ENCODE data around the gene BCL2L14. TPM values are rescaled to one million over a fixed set of nuclear protein-coding genes. Genes with fewer than 3 reads are reported as not detected.

Gene BCL2L14
- total RNA-seq, 1 donor, result not detected

DNA sequence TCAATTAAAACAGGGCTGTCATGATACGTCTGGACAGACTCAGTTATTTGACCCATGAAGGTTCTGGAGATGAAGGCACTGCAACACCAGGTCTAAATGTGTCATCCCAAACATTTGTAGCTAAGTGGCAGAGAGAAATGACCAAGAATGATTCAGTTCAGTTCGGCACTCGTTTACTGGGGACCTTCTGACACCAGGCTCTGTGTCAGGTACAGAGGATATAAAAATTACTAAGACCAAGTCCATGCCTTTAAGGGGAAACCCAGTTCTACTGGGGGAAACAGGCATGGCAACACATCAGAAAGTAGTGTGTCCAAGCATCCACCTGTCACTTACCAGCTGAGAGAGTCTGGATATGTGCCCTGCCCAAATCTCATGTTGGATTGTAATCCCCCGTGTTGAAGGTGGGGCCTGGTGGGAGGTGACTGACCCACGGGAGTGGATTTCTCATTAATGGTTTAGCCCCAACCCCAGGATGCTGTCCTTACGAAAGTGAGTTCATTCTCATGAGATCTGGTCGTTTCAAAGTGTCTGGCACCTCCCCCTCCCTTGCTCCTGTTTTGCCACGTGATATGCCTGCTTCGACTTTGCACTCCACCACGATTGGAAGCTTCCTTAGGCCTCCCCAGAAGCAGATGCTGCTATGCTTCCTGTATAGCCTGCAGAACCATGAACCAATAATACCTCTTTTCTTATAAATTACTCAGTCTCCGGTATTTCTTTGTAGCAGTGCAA lies 41.9 kb upstream of the BCL2L14 start:
- TF ChIP-seq, protein P1, sequence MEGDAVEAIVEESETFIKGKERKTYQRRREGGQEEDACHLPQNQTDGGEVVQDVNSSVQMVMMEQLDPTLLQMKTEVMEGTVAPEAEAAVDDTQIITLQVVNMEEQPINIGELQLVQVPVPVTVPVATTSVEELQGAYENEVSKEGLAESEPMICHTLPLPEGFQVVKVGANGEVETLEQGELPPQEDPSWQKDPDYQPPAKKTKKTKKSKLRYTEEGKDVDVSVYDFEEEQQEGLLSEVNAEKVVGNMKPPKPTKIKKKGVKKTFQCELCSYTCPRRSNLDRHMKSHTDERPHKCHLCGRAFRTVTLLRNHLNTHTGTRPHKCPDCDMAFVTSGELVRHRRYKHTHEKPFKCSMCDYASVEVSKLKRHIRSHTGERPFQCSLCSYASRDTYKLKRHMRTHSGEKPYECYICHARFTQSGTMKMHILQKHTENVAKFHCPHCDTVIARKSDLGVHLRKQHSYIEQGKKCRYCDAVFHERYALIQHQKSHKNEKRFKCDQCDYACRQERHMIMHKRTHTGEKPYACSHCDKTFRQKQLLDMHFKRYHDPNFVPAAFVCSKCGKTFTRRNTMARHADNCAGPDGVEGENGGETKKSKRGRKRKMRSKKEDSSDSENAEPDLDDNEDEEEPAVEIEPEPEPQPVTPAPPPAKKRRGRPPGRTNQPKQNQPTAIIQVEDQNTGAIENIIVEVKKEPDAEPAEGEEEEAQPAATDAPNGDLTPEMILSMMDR (IDR thresholded peaks at IDR 0.05; ENCODE audit: insufficient read depth, low read depth, low read length), result no peak
- no peak for DNase-seq (ENCODE audit: low read depth)

DNA sequence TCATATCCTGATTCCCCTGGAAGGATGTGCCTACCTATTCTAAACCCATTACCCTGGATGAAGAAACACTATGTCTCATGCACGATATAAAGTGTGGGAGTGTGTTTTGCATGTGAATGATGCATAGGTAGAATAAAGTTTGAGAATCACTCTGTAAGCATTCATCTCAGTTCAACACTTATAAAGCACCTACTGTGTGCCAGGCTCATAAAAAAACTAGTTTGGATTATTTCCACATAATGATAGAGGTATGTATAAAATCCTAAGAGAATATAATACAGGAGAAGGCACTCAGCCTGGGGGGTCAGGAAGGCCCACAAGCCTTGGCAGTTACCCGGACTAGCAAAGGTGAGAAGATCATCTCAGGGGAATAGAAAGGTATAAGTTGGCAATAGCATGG lies 41.1 kb upstream of the BCL2L14 start:
- no peak for DNase-seq (ENCODE audit: low read depth)
- TF ChIP-seq, protein P1 (IDR thresholded peaks at IDR 0.05; ENCODE audit: insufficient read depth, low read depth, low read length), result no peak
- H3K4me3 ChIP-seq (ENCODE audit: low read depth, low read length), result no peak overlapping the region

More for the DNA sequence above, 41.9 kb upstream of the BCL2L14 start:
- H3K4me3 ChIP-seq (ENCODE audit: low read depth, low read length), result no peak overlapping the region

DNA sequence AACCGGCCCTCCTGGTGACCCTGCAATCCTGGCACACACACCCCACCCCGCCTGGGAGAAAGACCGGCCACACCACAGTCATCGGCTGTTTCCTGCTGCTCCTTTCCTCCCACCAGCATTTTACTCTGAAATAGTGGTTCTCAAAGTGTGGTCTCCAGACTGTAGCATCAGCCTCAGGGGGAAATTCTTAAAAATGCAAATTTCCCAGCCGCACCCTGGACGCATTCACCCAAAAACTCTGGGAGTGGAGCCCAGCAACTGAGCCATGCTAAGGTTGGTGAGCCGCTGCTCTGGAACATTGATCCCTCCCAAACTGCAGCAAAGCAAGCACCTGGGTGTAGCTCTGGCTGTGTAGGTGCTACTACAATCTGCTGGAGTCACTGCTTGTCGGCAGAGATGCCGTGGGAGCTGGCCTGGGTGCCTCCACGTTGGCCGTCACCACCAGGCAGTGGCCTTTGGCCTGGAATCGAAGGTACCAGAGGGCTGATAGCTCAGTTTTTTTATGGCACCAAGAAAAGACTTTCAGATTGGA lies 38.4 kb upstream of the BCL2L14 start:
- TF ChIP-seq, protein P1 (IDR thresholded peaks at IDR 0.05; ENCODE audit: insufficient read depth, low read depth, low read length), result no peak
- H3K4me3 ChIP-seq (ENCODE audit: low read depth, low read length), result peak overlapping the region; percentile 59
- no peak for DNase-seq (ENCODE audit: low read depth)

DNA sequence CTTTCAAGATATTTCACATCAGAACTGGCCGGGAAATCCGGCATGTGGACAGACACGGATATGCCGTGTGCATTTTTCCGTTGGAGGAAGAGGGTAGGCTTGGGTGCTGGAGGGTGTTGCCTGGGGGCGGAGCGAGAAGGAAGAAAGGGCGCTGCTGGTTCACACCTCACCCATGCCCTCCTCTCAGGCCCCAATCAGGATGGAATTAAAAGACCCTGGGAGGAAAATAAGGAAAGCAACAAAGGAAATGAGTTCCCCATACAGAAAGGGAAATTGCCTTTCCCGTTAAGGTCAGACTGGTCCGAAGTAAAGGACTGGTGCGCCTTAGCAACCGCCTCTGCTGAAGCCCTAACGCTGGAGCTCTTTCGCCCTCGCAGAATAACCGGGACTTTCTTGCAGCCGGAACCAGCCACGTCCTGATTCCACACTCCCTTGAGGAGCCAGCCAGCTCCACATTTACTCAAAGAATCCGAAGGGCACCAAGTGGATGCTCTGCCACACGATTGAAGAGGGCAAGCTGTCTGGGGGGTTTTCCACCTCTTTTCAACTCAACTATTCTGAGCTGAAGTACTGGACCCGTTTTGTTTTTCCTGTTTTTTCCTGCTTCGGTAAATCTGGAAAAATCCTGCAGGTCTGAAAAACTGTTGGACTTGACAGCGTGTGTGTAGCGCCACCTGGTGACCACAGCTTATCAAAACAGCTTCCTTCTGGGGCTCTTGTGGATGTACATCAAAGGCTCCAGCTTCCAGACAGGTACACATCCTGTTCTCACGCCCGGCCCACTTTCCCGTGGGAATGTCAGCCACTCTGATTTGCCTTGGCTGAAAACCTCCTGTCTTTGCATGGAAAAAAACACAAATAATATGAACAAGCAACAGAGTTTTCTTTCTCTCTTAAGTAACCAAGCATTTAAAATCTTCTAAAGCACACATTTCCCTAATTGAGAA lies 37.6 kb upstream of the BCL2L14 start:
- TF ChIP-seq, protein P1 (IDR thresholded peaks at IDR 0.05; ENCODE audit: insufficient read depth, low read depth, low read length), result peak; percentile 94
- peak overlapping the region; percentile 59 for H3K4me3 ChIP-seq (ENCODE audit: low read depth, low read length)
- DNase-seq (ENCODE audit: low read depth), result peak; percentile 88

GRCh38 chr12:12033824-12034223 lies 36.9 kb upstream of the BCL2L14 start:
- TF ChIP-seq, protein P1 (IDR thresholded peaks at IDR 0.05; ENCODE audit: insufficient read depth, low read depth, low read length), result no peak
- DNase-seq (ENCODE audit: low read depth), result no peak
- no peak overlapping the region for H3K4me3 ChIP-seq (ENCODE audit: low read depth, low read length)

DNA sequence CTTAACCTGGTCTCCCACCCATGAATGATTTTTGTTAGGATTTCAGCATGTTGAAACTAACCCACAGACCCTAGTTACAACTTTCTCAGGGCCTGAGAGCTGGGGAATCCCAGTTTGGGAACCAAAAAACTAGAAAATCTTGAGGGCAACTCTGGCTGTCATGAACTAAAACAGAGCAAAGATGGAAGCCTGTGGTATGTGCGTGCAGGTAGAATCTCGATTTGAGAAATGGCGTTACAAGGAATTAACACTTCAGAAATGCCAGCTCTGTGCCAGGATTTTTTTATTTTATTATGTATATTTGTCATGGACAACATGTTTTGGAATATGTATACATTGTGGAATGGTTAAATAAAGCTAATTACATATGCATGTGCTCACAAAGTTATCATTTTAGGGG lies 36.4 kb upstream of the BCL2L14 start:
- DNase-seq (ENCODE audit: low read depth), result no peak
- TF ChIP-seq, protein P1 (IDR thresholded peaks at IDR 0.05; ENCODE audit: insufficient read depth, low read depth, low read length), result no peak
- no peak overlapping the region for H3K4me3 ChIP-seq (ENCODE audit: low read depth, low read length)
